Neural progenitor cell (in vitro differentiated cells): ENCODE measurements around the gene PHOSPHO1.

Source experiments
- EZH2 ChIP-seq: fragments of 200-600 bp; sonication (generic); IDR thresholded peaks from 2 replicates; pipeline ENCODE4 v1.6.1; 2017; ENCODE audit warnings: antibody characterized with exemption, mild to moderate bottlenecking, moderate library complexity
- TF ChIP-seq, protein P1 (sequence below): fragments of 200-600 bp; sonication (generic); IDR thresholded peaks from 2 replicates; pipeline ENCODE4 v1.5.1; 2017; ENCODE audit warnings: antibody characterized with exemption, mild to moderate bottlenecking

DNA sequence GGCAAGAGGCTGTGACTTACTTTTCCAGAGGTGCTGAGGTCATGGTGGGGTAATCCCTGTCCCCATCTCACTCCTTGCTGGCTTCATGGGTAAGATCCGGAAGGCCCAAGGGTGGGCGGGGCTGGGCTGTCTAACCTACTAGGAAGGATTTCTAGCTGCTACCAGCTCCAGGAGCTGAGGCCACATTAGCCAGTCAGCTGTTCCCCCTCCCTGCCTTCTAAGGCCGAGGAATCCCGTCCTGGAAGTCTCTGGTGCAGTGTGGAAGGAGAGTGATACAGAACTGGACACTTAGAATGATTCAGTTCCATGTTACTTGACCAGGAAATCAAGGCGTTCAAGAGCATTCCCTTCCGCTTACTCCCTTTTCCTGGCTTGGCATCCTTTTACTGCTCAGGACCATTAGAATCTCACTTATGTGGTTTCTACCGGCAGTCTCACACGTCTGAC, 29.1 kb downstream of the PHOSPHO1 start:
- no peak for TF ChIP-seq EZH2
- TF ChIP-seq, protein P1, sequence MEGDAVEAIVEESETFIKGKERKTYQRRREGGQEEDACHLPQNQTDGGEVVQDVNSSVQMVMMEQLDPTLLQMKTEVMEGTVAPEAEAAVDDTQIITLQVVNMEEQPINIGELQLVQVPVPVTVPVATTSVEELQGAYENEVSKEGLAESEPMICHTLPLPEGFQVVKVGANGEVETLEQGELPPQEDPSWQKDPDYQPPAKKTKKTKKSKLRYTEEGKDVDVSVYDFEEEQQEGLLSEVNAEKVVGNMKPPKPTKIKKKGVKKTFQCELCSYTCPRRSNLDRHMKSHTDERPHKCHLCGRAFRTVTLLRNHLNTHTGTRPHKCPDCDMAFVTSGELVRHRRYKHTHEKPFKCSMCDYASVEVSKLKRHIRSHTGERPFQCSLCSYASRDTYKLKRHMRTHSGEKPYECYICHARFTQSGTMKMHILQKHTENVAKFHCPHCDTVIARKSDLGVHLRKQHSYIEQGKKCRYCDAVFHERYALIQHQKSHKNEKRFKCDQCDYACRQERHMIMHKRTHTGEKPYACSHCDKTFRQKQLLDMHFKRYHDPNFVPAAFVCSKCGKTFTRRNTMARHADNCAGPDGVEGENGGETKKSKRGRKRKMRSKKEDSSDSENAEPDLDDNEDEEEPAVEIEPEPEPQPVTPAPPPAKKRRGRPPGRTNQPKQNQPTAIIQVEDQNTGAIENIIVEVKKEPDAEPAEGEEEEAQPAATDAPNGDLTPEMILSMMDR = no peak
